Smooth muscle cell (in vitro differentiated cells): Measurements from ENCODE around the gene EPHA6. TPM values are rescaled to one million over a fixed set of nuclear protein-coding genes. Genes with fewer than 3 reads are reported as not detected.
A peak's percentile ranks its signal among the peaks of the same experiment; 100 is the strongest.

Experiments used
- DNase-seq: peaks from one replicate; lab custom pipeline; 2025; ENCODE audit not compliant: unreplicated experiment; lab: John Stamatoyannopoulos, UW
- H2AFZ ChIP-seq: fragments of 200-600 bp; sonication (generic); 2 replicates; pipeline ENCODE4 v1.6.0; 2016; ENCODE audit warnings: antibody characterized with exemption, low read depth, mild to moderate bottlenecking
- H3F3A ChIP-seq: fragments of 200-600 bp; sonication (generic); 2 replicates; pipeline ENCODE4 v1.6.0; 2017; ENCODE audit warnings: antibody characterized with exemption, low read depth
- H3K27ac ChIP-seq: fragments of 200-600 bp; sonication (generic); 2 replicates; pipeline ENCODE4 v1.5.1; 2016; ENCODE audit warnings: low read depth, mild to moderate bottlenecking
- H3K27me3 ChIP-seq: fragments of 200-600 bp; sonication (generic); 2 replicates; pipeline ENCODE4 v1.6.1; 2016; ENCODE audit warnings: low read depth, mild to moderate bottlenecking
- H3K36me3 ChIP-seq: fragments of 200-600 bp; sonication (generic); 2 replicates; pipeline ENCODE4 v1.5.1; 2016; ENCODE audit warnings: low read depth
- H3K4me1 ChIP-seq: fragments of 200-600 bp; sonication (generic); 2 replicates; pipeline ENCODE4 v1.5.1; 2016; ENCODE audit warnings: low read depth
- H3K4me2 ChIP-seq: fragments of 200-600 bp; sonication (generic); 2 replicates; pipeline ENCODE4 v1.6.0; 2016; ENCODE audit warnings: mild to moderate bottlenecking
- H3K4me3 ChIP-seq: fragments of 200-600 bp; sonication (generic); 2 replicates; pipeline ENCODE4 v1.5.1; 2016; ENCODE audit warnings: mild to moderate bottlenecking
- H3K79me2 ChIP-seq: fragments of 200-600 bp; sonication (generic); 2 replicates; pipeline ENCODE4 v1.6.0; 2016; ENCODE audit warnings: low read depth, mild to moderate bottlenecking
- H3K9ac ChIP-seq: fragments of 200-600 bp; sonication (generic); 2 replicates; pipeline ENCODE4 v1.6.0; 2016; ENCODE audit warnings: low read depth
- H3K9me3 ChIP-seq: fragments of 200-600 bp; sonication (generic); replicated peaks from 2 replicates; pipeline ENCODE4 v1.5.1; 2016; ENCODE audit warnings: low read depth
- H4K20me1 ChIP-seq: fragments of 200-600 bp; sonication (generic); 2 replicates; pipeline ENCODE4 v1.6.0; 2016; ENCODE audit warnings: low read depth
- CTCF ChIP-seq: fragments of 200-600 bp; sonication (generic); IDR thresholded peaks from 2 replicates; pipeline ENCODE4 v1.5.1; 2017; ENCODE audit warnings: borderline replicate concordance, mild to moderate bottlenecking, antibody characterized with exemption; ENCODE audit not compliant: insufficient read depth, poor library complexity, severe bottlenecking
- WGBS: methylation state at CpG from one replicate; pipeline ENCODE4 v1.1.7; 2016; ENCODE audit warnings: low lambda C conversion rate; 5-methylcytosine and 5-hydroxymethylcytosine counted together
- polyA plus RNA-seq: library from polyadenylated mRNA; unstranded; fragments of >200 nt; fragmentation: Nextera tagmentation; extraction: Ambion mirVana; gene quantifications from 2 replicates; pipeline ENCODE4 v1.2.1, GENCODE V29; 2016
- total RNA-seq: library from RNA; depleted of rRNA; stranded (reverse); fragments of >200 nt; gene quantifications from 2 replicates; pipeline ENCODE4 v1.2.3, GENCODE V29; 2014

The EPHA6 gene
- total and polyA plus RNA-seq, 2 experiments from 2014 or later, result 0.36 to 0.51 TPM

- no peak for TF ChIP-seq CTCF
- Histone ChIP-seq H3K79me2 (no peaks in the 10 kb centered on the region), H3K4me2 (no peak overlapping the region), H3K27ac (peak overlapping the region; percentile 47), H4K20me1 (no peaks in the 10 kb centered on the region), H3K27me3 (no peaks in the 10 kb centered on the region), H3K36me3 (no peaks in the 10 kb centered on the region), H3K9me3 (no peaks in the 10 kb centered on the region), H3K9ac (no peak overlapping the region), H3K4me1 (no peaks in the 10 kb centered on the region), H3F3A (no peaks in the 10 kb centered on the region), H3K4me3 (no peak overlapping the region), H2AFZ (no peak overlapping the region)
- no peak for DNase-seq
- WGBS, result 81% methylated on average over 1 of the region's 1 CpG
Observed at GRCh38 chr3:96959474-96959873, 145.1 kb downstream of the EPHA6 start.

- Histone ChIP-seq H4K20me1 (no peaks in the 10 kb centered on the region), H3K4me2 (no peak overlapping the region), H3F3A (no peaks in the 10 kb centered on the region), H3K36me3 (no peaks in the 10 kb centered on the region), H3K27me3 (no peaks in the 10 kb centered on the region), H3K4me3 (no peak overlapping the region), H3K27ac (peak overlapping the region; percentile 57), H3K9me3 (no peaks in the 10 kb centered on the region), H2AFZ (no peak overlapping the region), H3K4me1 (no peaks in the 10 kb centered on the region), H3K9ac (no peak overlapping the region), H3K79me2 (no peaks in the 10 kb centered on the region)
- WGBS, result 80% methylated on average over 4 of the region's 4 CpGs
- TF ChIP-seq CTCF, result no peak
- DNase-seq, result no peak
Observed at GRCh38 chr3:96959901-96960641, 145.7 kb downstream of the EPHA6 start.

- no peaks in the 10 kb centered on the region for H3K9me3 ChIP-seq
- no peak overlapping the region for H3K9ac ChIP-seq
- H3K27ac ChIP-seq, result peak overlapping the region; percentile 57
- no peaks in the 10 kb centered on the region for H3K27me3 ChIP-seq
- no peak for TF ChIP-seq CTCF
- no peaks in the 10 kb centered on the region for H4K20me1 ChIP-seq
- H3F3A ChIP-seq, result no peaks in the 10 kb centered on the region
- H3K4me2 ChIP-seq, result no peak overlapping the region
- no peaks in the 10 kb centered on the region for H3K79me2 ChIP-seq
- H3K4me3 ChIP-seq, result no peak overlapping the region
- no peak overlapping the region for H2AFZ ChIP-seq
- 84% methylated on average over 1 of the region's 1 CpG for WGBS
- no peak for DNase-seq
- H3K4me1 ChIP-seq, result no peaks in the 10 kb centered on the region
- no peaks in the 10 kb centered on the region for H3K36me3 ChIP-seq
Observed at GRCh38 chr3:96960661-96961330, 146.4 kb downstream of the EPHA6 start.
